Loucy (cell line): ENCODE results near the gene AMFR.

Experiments used
- H2AFZ ChIP-seq: fragments of 200-600 bp; sonication (generic); 2 replicates; pipeline ENCODE4 v1.6.0; 2016; ENCODE audit warnings: antibody characterized with exemption, mild to moderate bottlenecking, low read length, moderate library complexity
- H3F3A ChIP-seq: fragments of 200-600 bp; 2 replicates; pipeline ENCODE4 v1.6.0; 2016; ENCODE audit warnings: antibody characterized with exemption, low read depth, mild to moderate bottlenecking
- H3K27me3 ChIP-seq: fragments of 200-600 bp; sonication (generic); 2 replicates; pipeline ENCODE4 v1.6.1; 2014; ENCODE audit warnings: low read length, mild to moderate bottlenecking; ENCODE audit not compliant: insufficient read depth, poor library complexity, severe bottlenecking
- H3K36me3 ChIP-seq: fragments of 200-600 bp; sonication (generic); 2 replicates; pipeline ENCODE4 v1.6.1; 2016; ENCODE audit warnings: low read length; ENCODE audit not compliant: insufficient read depth
- H3K4me1 ChIP-seq: fragments of 200-600 bp; sonication (generic); 2 replicates; pipeline ENCODE4 v1.5.1; 2014; ENCODE audit warnings: low read length, mild to moderate bottlenecking; ENCODE audit not compliant: insufficient read depth, poor library complexity, severe bottlenecking
- H3K4me2 ChIP-seq: fragments of 200-600 bp; sonication (generic); 2 replicates; pipeline ENCODE4 v1.6.0; 2014; ENCODE audit warnings: antibody characterized with exemption, low read length, low read depth, mild to moderate bottlenecking; ENCODE audit not compliant: poor library complexity, severe bottlenecking
- H3K4me3 ChIP-seq: fragments of 200-600 bp; sonication (generic); 2 replicates; pipeline ENCODE4 v1.5.1; 2014; ENCODE audit warnings: low read length, mild to moderate bottlenecking, mixed read lengths; ENCODE audit not compliant: poor library complexity, severe bottlenecking
- H3K79me2 ChIP-seq: fragments of 200-600 bp; sonication (generic); 2 replicates; pipeline ENCODE4 v1.6.1; 2014; ENCODE audit warnings: low read length; ENCODE audit not compliant: insufficient read depth
- H3K9ac ChIP-seq: fragments of 200-600 bp; sonication (generic); 2 replicates; pipeline ENCODE4 v1.6.0; 2014; ENCODE audit warnings: mild to moderate bottlenecking, low read depth, low read length, moderate library complexity; ENCODE audit not compliant: poor library complexity, severe bottlenecking
- H3K9me2 ChIP-seq: fragments of 200-600 bp; sonication (generic); replicated peaks from 2 replicates; pipeline ENCODE4 v1.6.1; 2016; ENCODE audit warnings: low read depth, low read length, mixed read lengths
- H3K9me3 ChIP-seq: fragments of 200-600 bp; sonication (generic); 2 replicates; pipeline ENCODE4 v1.6.1; 2014; ENCODE audit warnings: mild to moderate bottlenecking, antibody characterized with exemption, low read length, low read depth; ENCODE audit not compliant: insufficient read depth
- H4K20me1 ChIP-seq: fragments of 200-600 bp; sonication (generic); 2 replicates; pipeline ENCODE4 v1.6.0; 2014; ENCODE audit warnings: antibody characterized with exemption, low read length, mild to moderate bottlenecking; ENCODE audit not compliant: insufficient read depth, poor library complexity, severe bottlenecking
- EZH2phosphoT487 ChIP-seq: fragments of 200-600 bp; IDR thresholded peaks from 2 replicates; pipeline ENCODE4 v1.6.1; 2018; ENCODE audit warnings: antibody characterized with exemption, mild to moderate bottlenecking, moderate library complexity, borderline replicate concordance
- TF ChIP-seq, protein P1 (sequence below): fragments of 200-600 bp; sonication (generic); conservative IDR thresholded peaks from 2 replicates; pipeline ENCODE4 v1.5.1; 2014; ENCODE audit warnings: mild to moderate bottlenecking, antibody characterized with exemption, low read length

The AMFR gene

DNA sequence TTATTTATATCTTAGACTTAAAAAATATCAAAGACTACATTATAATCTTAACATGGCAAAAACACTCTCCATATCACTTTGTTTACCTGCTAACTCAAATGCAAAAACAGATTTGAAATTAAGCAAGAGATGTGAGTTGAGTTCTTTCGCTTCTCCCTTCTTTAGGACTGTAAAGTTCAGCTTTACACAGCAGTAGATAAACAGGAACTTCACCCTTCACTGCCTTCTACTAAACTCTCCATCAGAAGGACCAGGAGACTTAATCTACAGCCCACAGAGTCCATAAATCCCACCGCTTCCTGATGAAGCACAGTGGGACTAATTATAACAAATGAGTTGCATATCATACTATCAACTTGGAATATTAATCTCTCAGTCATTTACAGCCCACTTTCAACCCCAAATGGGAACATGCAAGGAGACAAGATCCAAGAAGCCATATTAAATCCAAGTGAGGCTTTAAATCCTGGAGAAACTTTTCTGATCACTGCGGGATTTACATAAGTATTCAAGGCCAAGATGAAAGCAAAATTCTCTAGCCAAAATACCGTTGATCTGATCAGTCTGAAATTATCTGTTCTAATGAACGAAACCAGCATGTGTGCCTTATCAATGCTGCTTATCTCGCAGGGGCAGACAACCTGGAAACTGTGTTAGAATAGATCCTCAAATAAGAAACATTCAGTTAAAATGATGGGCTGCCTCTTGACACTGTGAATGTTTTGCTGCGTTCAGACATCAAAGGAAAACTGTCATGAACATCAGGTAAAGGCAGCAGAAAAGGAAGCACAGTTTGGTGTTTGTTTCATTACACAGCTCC lies 1.6 kb downstream of the AMFR start:
- no peaks in the 10 kb centered on the region for H3K9me3 ChIP-seq
- H3K79me2 ChIP-seq = peaks cover 54% of the 10 kb centered on the region
- peak overlapping the region; percentile 86 for H3K4me2 ChIP-seq
- H3K4me3 ChIP-seq = peak overlapping the region; percentile 82
- no peaks in the 10 kb centered on the region for H3K9me2 ChIP-seq
- peaks cover 7% of the 10 kb centered on the region; the same call in 1 of the 2 replicates for H3F3A ChIP-seq
- H3K4me1 ChIP-seq = peaks cover 42% of the 10 kb centered on the region
- no peak overlapping the region for H2AFZ ChIP-seq
- peaks cover 40% of the 10 kb centered on the region for H4K20me1 ChIP-seq
- peak overlapping the region; percentile 79 for H3K9ac ChIP-seq
- TF ChIP-seq, protein P1, sequence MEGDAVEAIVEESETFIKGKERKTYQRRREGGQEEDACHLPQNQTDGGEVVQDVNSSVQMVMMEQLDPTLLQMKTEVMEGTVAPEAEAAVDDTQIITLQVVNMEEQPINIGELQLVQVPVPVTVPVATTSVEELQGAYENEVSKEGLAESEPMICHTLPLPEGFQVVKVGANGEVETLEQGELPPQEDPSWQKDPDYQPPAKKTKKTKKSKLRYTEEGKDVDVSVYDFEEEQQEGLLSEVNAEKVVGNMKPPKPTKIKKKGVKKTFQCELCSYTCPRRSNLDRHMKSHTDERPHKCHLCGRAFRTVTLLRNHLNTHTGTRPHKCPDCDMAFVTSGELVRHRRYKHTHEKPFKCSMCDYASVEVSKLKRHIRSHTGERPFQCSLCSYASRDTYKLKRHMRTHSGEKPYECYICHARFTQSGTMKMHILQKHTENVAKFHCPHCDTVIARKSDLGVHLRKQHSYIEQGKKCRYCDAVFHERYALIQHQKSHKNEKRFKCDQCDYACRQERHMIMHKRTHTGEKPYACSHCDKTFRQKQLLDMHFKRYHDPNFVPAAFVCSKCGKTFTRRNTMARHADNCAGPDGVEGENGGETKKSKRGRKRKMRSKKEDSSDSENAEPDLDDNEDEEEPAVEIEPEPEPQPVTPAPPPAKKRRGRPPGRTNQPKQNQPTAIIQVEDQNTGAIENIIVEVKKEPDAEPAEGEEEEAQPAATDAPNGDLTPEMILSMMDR = no peak
- no peaks in the 10 kb centered on the region; the same call in 1 of the 2 replicates for H3K36me3 ChIP-seq
- H3K27me3 ChIP-seq = no peaks in the 10 kb centered on the region

DNA sequence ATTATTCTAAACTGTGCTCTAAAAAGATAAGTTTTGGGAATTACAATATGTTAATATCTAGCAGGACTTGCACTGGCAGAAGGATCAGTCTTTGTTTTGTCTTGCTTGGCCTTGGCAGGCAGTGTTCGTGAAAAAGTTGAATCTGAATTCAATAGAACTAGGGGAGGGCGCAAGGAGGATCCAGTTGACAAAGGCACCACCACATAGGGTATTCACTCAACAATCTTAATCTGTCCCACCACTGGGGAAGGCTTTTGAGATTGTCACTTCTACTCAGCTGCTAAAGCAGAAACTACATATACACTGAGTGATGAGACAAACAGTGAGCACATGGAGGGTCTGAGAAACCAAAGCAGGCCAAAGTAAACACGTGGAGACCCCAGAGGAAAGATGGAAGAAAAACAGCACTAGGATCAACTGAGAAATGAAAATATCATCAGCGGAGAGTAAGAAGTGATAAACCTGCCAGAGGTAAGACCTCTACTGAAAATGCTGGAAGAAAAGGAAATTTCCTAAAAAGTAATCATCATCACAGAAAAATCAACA lies 2.4 kb downstream of the AMFR start:
- peaks cover 57% of the 10 kb centered on the region for H3K79me2 ChIP-seq
- peaks cover 7% of the 10 kb centered on the region; the same call in 1 of the 2 replicates for H3F3A ChIP-seq
- no peaks in the 10 kb centered on the region for H3K36me3 ChIP-seq
- H3K9me2 ChIP-seq = no peaks in the 10 kb centered on the region
- peaks cover 42% of the 10 kb centered on the region for H3K4me1 ChIP-seq
- peaks cover 40% of the 10 kb centered on the region for H4K20me1 ChIP-seq
- peak overlapping the region; percentile 86 for H3K4me2 ChIP-seq
- no peak for TF ChIP-seq EZH2phosphoT487
- TF ChIP-seq, protein P1 = no peak
- no peaks in the 10 kb centered on the region for H3K9me3 ChIP-seq
- peak overlapping the region; percentile 82 for H3K4me3 ChIP-seq
- H3K27me3 ChIP-seq = no peaks in the 10 kb centered on the region
- H3K9ac ChIP-seq = peak overlapping the region; percentile 79
- H2AFZ ChIP-seq = no peak overlapping the region

DNA sequence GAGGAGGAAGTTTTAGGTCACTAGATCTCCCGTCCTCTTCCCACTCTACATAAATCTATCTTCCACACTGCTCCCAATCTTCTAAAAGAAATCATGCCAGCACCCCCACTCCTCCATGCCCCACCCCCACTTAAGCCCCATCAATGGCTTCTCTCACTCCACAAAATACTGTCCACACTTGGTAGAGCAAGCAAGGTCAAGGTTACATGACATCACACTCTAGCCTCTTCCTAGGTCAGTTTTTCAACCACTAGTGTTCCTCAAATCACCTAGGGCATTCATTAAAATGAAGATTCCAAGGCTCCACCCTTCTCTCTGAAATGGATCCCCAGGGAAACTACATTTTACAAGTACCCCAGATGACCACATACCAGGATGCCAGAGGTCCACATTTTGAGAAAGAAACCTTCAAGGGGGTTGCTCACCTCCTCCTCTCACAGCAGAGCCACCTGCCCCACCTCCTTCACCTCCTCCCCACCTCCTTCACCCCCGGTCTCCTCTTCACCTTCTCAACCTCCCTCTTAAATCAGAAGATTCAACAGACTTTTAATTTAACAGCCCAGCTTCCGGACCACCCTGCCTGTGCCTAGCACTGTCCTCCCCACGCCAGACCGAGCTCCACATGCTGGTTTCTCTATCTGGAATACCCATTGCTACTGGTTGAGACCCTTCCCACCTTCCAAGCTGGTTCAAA lies 3.2 kb downstream of the AMFR start:
- peak overlapping the region; percentile 82 for H3K4me3 ChIP-seq
- no peaks in the 10 kb centered on the region for H3K27me3 ChIP-seq
- peaks cover 43% of the 10 kb centered on the region for H4K20me1 ChIP-seq
- no peaks in the 10 kb centered on the region for H3K9me3 ChIP-seq
- peaks cover 5% of the 10 kb centered on the region; the same call in 1 of the 2 replicates for H3F3A ChIP-seq
- H3K79me2 ChIP-seq = peaks cover 66% of the 10 kb centered on the region
- peaks cover 42% of the 10 kb centered on the region for H3K4me1 ChIP-seq
- TF ChIP-seq, protein P1 = no peak
- TF ChIP-seq EZH2phosphoT487 = no peak
- no peak overlapping the region for H2AFZ ChIP-seq
- H3K9ac ChIP-seq = peak overlapping the region; percentile 79
- no peaks in the 10 kb centered on the region for H3K9me2 ChIP-seq
- no peaks in the 10 kb centered on the region for H3K36me3 ChIP-seq
- H3K4me2 ChIP-seq = peak overlapping the region; percentile 86
